Caco-2 (cell line): ENCODE results near the gene SRP9. TPM values are rescaled to one million over a fixed set of nuclear protein-coding genes. Genes with fewer than 3 reads are reported as not detected.

Experiments
- BruUV-seq: library from RNA; stranded (reverse); fragments of 400-500 nt; replicated peaks from 2 replicates; lab custom pipeline; 2021; lab: Mats Ljungman, UMichigan
- CTCF ChIA-PET: fragments of 300-600 bp; sonication (Branson Sonifier 250); formaldehyde crosslinking; loops from one replicate; lab custom pipeline; 2022; ENCODE audit warnings: antibody characterized with exemption; lab: Charles Lee
- POLR2A ChIA-PET: fragments of 300-600 bp; sonication (Branson Sonifier 250); formaldehyde crosslinking; loops from one replicate; lab custom pipeline; 2022; ENCODE audit warnings: antibody characterized with exemption; lab: Charles Lee
- DNase-seq, 2 experiments: peaks; one replicate each; pipeline versions ENCODE4 v3.0.0 to v3.0.0-alpha.2; 2020 to 2022
- H3K27me3 ChIP-seq: replicated peaks from 2 replicates; pipeline ENCODE4 v1.6.0; 2011; ENCODE audit warnings: low read length; ENCODE audit not compliant: control insufficient read depth, insufficient read depth
- H3K36me3 ChIP-seq: 2 replicates; pipeline ENCODE4 v1.5.1; 2011; ENCODE audit warnings: low read length; ENCODE audit not compliant: control insufficient read depth, insufficient read depth
- H3K4me1 ChIP-seq: fragments of 250-450 bp; sonication (Bioruptor Pico); 2 replicates; pipeline ENCODE4 v1.5.1; 2020; ENCODE audit warnings: mild to moderate bottlenecking
- H3K4me3 ChIP-seq: 2 replicates; pipeline ENCODE4 v1.5.1; 2011; ENCODE audit warnings: low read depth, mild to moderate bottlenecking, control low read depth, low read length
- H3K9me3 ChIP-seq: fragments of 250-450 bp; sonication (Bioruptor Pico); 2 replicates; pipeline ENCODE4 v1.5.1; 2020; ENCODE audit warnings: mild to moderate bottlenecking, moderate library complexity
- H3K27ac Mint-ChIP-seq: one replicate; pipeline ENCODE4 v1.8.0; 2022; ENCODE audit warnings: mixed read lengths; ENCODE audit not compliant: unreplicated experiment
- H3K27me3 Mint-ChIP-seq: one replicate; pipeline ENCODE4 v1.8.0; 2022; ENCODE audit warnings: mixed read lengths; ENCODE audit not compliant: insufficient read depth, unreplicated experiment
- H3K36me3 Mint-ChIP-seq: one replicate; pipeline ENCODE4 v1.8.0; 2022; ENCODE audit warnings: mild to moderate bottlenecking, mixed read lengths; ENCODE audit not compliant: insufficient read depth, unreplicated experiment
- H3K4me1 Mint-ChIP-seq: one replicate; pipeline ENCODE4 v1.8.0; 2022; ENCODE audit warnings: low read depth, mixed read lengths; ENCODE audit not compliant: unreplicated experiment
- H3K4me3 Mint-ChIP-seq: one replicate; pipeline ENCODE4 v1.8.0; 2022; ENCODE audit warnings: mild to moderate bottlenecking, moderate library complexity, mixed read lengths; ENCODE audit not compliant: unreplicated experiment
- H3K9me3 Mint-ChIP-seq: one replicate; pipeline ENCODE4 v1.8.0; 2022; ENCODE audit warnings: mixed read lengths; ENCODE audit not compliant: unreplicated experiment
- CTCF ChIP-seq, 2 experiments: fragments of 200-600 bp in 1 of 2; IDR thresholded peaks; 1 replicate in 1 of 2; 2 replicates in 1 of 2; pipeline versions ENCODE4 v1.5.1 to v1.8.0; 2011 to 2022; ENCODE audit warnings: antibody characterized with exemption in 1 of 2, control low read depth in 1 of 2, inconsistent platforms in 1 of 2, low read depth in 1 of 2, low read length in 1 of 2, mild to moderate bottlenecking in 1 of 2, moderate library complexity in 1 of 2; ENCODE audit not compliant: insufficient read depth in 1 of 2, severe bottlenecking in 1 of 2, unreplicated experiment in 1 of 2
- intact Hi-C: fragments of 100-400 bp; cut with micrococcal nuclease; formaldehyde crosslinking; loops from one replicate; pipeline ENCODE4 v1.10.0; 2022; ENCODE audit not compliant: unreplicated experiment
- total RNA-seq: library from RNA; stranded (reverse); gene quantifications from 2 replicates; pipeline ENCODE4 v1.2.3, GENCODE V29; 2022

The SRP9 gene
- total RNA-seq, 1 experiment from 2014 or later, result 261 TPM

GRCh38 chr1:225735252-225736149, 42.1 kb upstream of the SRP9 start:
- no peaks in the 10 kb centered on the region for H3K9me3 ChIP-seq
- ChIA-PET POLR2A (no interaction called here), CTCF (interaction anchor here (1.1 to 1.7 kb wide), 3 partner anchors 33 to 42 kb away, joined by 3 to 7 read pairs (median 5); partner anchors contain the start of gene SRP9)
- H3K4me1 Mint-ChIP-seq, result peaks cover 11% of the 10 kb centered on the region
- no peak overlapping the region for H3K4me3 Mint-ChIP-seq
- no peaks in the 10 kb centered on the region for H3K36me3 Mint-ChIP-seq
- no TSS peak for BruUV-seq
- H3K4me3 ChIP-seq, result no peak overlapping the region
- DNase-seq, result no peak
- TF ChIP-seq CTCF (IDR thresholded peaks at IDR 0.05; ENCODE audit: insufficient read depth in 1 of 2, low read depth in 1 of 2, low read length in 1 of 2, severe bottlenecking in 1 of 2, unreplicated experiment in 1 of 2), result no peak
- no peak overlapping the region for H3K27ac Mint-ChIP-seq
- H3K27me3 ChIP-seq, result no peaks in the 10 kb centered on the region
- no peaks in the 10 kb centered on the region for H3K27me3 Mint-ChIP-seq
- no peaks in the 10 kb centered on the region for H3K4me1 ChIP-seq
- no peaks in the 10 kb centered on the region for H3K9me3 Mint-ChIP-seq
- H3K36me3 ChIP-seq, result no peaks in the 10 kb centered on the region
- intact Hi-C loops, result loop anchor here (5.0 kb wide), 1 partner anchor 37 kb away; no protein-coding TSS in a partner anchor

- ChIA-PET POLR2A (no interaction called here), CTCF (interaction anchor here (1.1 to 1.7 kb wide), 3 partner anchors 32 to 41 kb away, joined by 3 to 7 read pairs (median 5); partner anchors contain the start of gene SRP9)
- intact Hi-C loops, result loop anchor here (5.0 kb wide), 1 partner anchor 36 kb away; no protein-coding TSS in a partner anchor
- no peak overlapping the region for H3K4me3 Mint-ChIP-seq
- no peak for DNase-seq
- H3K36me3 Mint-ChIP-seq, result no peaks in the 10 kb centered on the region
- BruUV-seq, result no TSS peak
- H3K9me3 Mint-ChIP-seq, result no peaks in the 10 kb centered on the region
- no peaks in the 10 kb centered on the region for H3K4me1 ChIP-seq
- H3K9me3 ChIP-seq, result no peaks in the 10 kb centered on the region
- no peak overlapping the region for H3K4me3 ChIP-seq
- no peaks in the 10 kb centered on the region for H3K27me3 ChIP-seq
- H3K4me1 Mint-ChIP-seq, result peaks cover 11% of the 10 kb centered on the region
- H3K36me3 ChIP-seq, result no peaks in the 10 kb centered on the region
- no peaks in the 10 kb centered on the region for H3K27me3 Mint-ChIP-seq
- no peak for TF ChIP-seq CTCF (IDR thresholded peaks at IDR 0.05; ENCODE audit: insufficient read depth in 1 of 2, low read depth in 1 of 2, low read length in 1 of 2, severe bottlenecking in 1 of 2, unreplicated experiment in 1 of 2)
- no peak overlapping the region for H3K27ac Mint-ChIP-seq
Observed at GRCh38 chr1:225736437-225737098, 41.1 kb upstream of the SRP9 start.

GRCh38 chr1:225737161-225737560, 40.5 kb upstream of the SRP9 start:
- Mint-ChIP-seq H3K27me3 (no peaks in the 10 kb centered on the region), H3K36me3 (no peaks in the 10 kb centered on the region), H3K4me1 (peaks cover 11% of the 10 kb centered on the region), H3K4me3 (no peak overlapping the region), H3K9me3 (no peaks in the 10 kb centered on the region), H3K27ac (no peak overlapping the region)
- BruUV-seq, result no TSS peak
- CTCF ChIA-PET, result interaction anchor here (1.7 kb wide), 1 partner anchor 35 kb away, joined by 7 read pairs; no protein-coding TSS in a partner anchor
- H3K27me3 ChIP-seq, result no peaks in the 10 kb centered on the region
- no peaks in the 10 kb centered on the region for H3K4me1 ChIP-seq
- H3K4me3 ChIP-seq, result no peak overlapping the region
- intact Hi-C loops, result loop anchor here (5.0 kb wide), 1 partner anchor 35 kb away; no protein-coding TSS in a partner anchor
- H3K9me3 ChIP-seq, result no peaks in the 10 kb centered on the region
- POLR2A ChIA-PET, result no interaction called here
- no peak for TF ChIP-seq CTCF (IDR thresholded peaks at IDR 0.05; ENCODE audit: insufficient read depth in 1 of 2, low read depth in 1 of 2, low read length in 1 of 2, severe bottlenecking in 1 of 2, unreplicated experiment in 1 of 2)
- no peaks in the 10 kb centered on the region for H3K36me3 ChIP-seq
- DNase-seq, result no peak
